Glutamatergic neuron (in vitro differentiated cells): ENCODE data around the gene PLEK2. TPM values are rescaled to one million over a fixed set of nuclear protein-coding genes. Genes with fewer than 3 reads are reported as not detected.

Experiments
- DNase-seq: peaks from one replicate; pipeline ENCODE4 v3.0.0; 2022
- H3K27ac Mint-ChIP-seq: one replicate; pipeline ENCODE4 v1.8.0; 2020; ENCODE audit warnings: mild to moderate bottlenecking, mixed read lengths, inconsistent platforms; ENCODE audit not compliant: unreplicated experiment
- H3K27me3 Mint-ChIP-seq: one replicate; pipeline ENCODE4 v1.8.0; 2020; ENCODE audit warnings: mild to moderate bottlenecking, moderate library complexity, mixed read lengths, inconsistent platforms; ENCODE audit not compliant: unreplicated experiment
- H3K36me3 Mint-ChIP-seq: one replicate; pipeline ENCODE4 v1.8.0; 2020; ENCODE audit warnings: mild to moderate bottlenecking, mixed read lengths, inconsistent platforms; ENCODE audit not compliant: unreplicated experiment
- H3K4me1 Mint-ChIP-seq: one replicate; pipeline ENCODE4 v1.8.0; 2020; ENCODE audit warnings: mild to moderate bottlenecking, low read depth, mixed read lengths, inconsistent platforms; ENCODE audit not compliant: unreplicated experiment
- H3K4me3 Mint-ChIP-seq: one replicate; pipeline ENCODE4 v1.8.0; 2020; ENCODE audit warnings: mild to moderate bottlenecking, mixed read lengths, inconsistent platforms; ENCODE audit not compliant: unreplicated experiment
- H3K9me3 Mint-ChIP-seq: one replicate; pipeline ENCODE4 v1.8.0; 2020; ENCODE audit warnings: mild to moderate bottlenecking, moderate library complexity, mixed read lengths, inconsistent platforms; ENCODE audit not compliant: unreplicated experiment
- CTCF ChIP-seq: fragments of 200-600 bp; sonication (generic); IDR thresholded peaks from one replicate; pipeline ENCODE4 v1.5.0; 2021; ENCODE audit not compliant: partially characterized antibody, unreplicated experiment
- long read RNA-seq: library from polyadenylated mRNA; unstranded; transcript quantifications from one replicate; pipeline ENCODE4 v2.0.0, GENCODE V29; 2020; ENCODE audit not compliant: unreplicated experiment
- total RNA-seq: library from RNA; stranded (reverse); fragmentation: NEBNext Ultra II Directional; extraction: Animal tissue kit (Norgen Biotek cat#: 25700); gene quantifications from one replicate; pipeline ENCODE4 v1.2.1, GENCODE V29; 2021; ENCODE audit not compliant: unreplicated experiment

PLEK2 gene
- total RNA-seq: not detected
- long read RNA-seq: 0 reads

GRCh38 chr14:67411820-67412421 lies at the start of gene PLEK2:
PLEK2 (minus strand) TSS chr14:67412165; CDS start chr14:67412059, 106 bp downstream.
- no peaks in the 10 kb centered on the region for H3K36me3 Mint-ChIP-seq
- no peaks in the 10 kb centered on the region for H3K4me1 Mint-ChIP-seq
- DNase-seq: no peak
- H3K9me3 Mint-ChIP-seq: peaks cover 3% of the 10 kb centered on the region
- peak within 1 kb of the TSS; percentile 42 for H3K4me3 Mint-ChIP-seq
- no peak for TF ChIP-seq CTCF
- H3K27ac Mint-ChIP-seq: no peak within 1 kb of the TSS
- H3K27me3 Mint-ChIP-seq: peaks cover 11% of the 10 kb centered on the region

GRCh38 chr14:67461341-67461985 lies 49.5 kb upstream of the PLEK2 start:
- Mint-ChIP-seq H3K27ac (no peak overlapping the region), H3K36me3 (no peaks in the 10 kb centered on the region), H3K4me3 (no peak overlapping the region), H3K4me1 (peaks cover 4% of the 10 kb centered on the region), H3K27me3 (peaks cover 4% of the 10 kb centered on the region), H3K9me3 (no peaks in the 10 kb centered on the region)
- TF ChIP-seq CTCF: no peak
- no peak for DNase-seq

- no peak overlapping the region for H3K27ac Mint-ChIP-seq
- H3K4me1 Mint-ChIP-seq: peaks cover 4% of the 10 kb centered on the region
- no peaks in the 10 kb centered on the region for H3K9me3 Mint-ChIP-seq
- H3K27me3 Mint-ChIP-seq: peaks cover 4% of the 10 kb centered on the region
- no peak for TF ChIP-seq CTCF
- DNase-seq: no peak
- no peak overlapping the region for H3K4me3 Mint-ChIP-seq
- no peaks in the 10 kb centered on the region for H3K36me3 Mint-ChIP-seq
These were observed 47.4 kb upstream of the PLEK2 start for GRCh38 chr14:67459336-67459735.

- Mint-ChIP-seq H3K36me3 (no peaks in the 10 kb centered on the region), H3K4me3 (no peak overlapping the region), H3K9me3 (no peaks in the 10 kb centered on the region), H3K27ac (no peak overlapping the region), H3K27me3 (peaks cover 4% of the 10 kb centered on the region), H3K4me1 (peaks cover 4% of the 10 kb centered on the region)
- DNase-seq: peak; percentile 34
- no peak for TF ChIP-seq CTCF
These were observed 45.8 kb upstream of the PLEK2 start for GRCh38 chr14:67457782-67458181.

GRCh38 chr14:67456732-67457131 lies 44.8 kb upstream of the PLEK2 start:
- H3K4me3 Mint-ChIP-seq: no peak overlapping the region
- DNase-seq: no peak
- H3K27ac Mint-ChIP-seq: no peak overlapping the region
- H3K9me3 Mint-ChIP-seq: peaks cover under 1% of the 10 kb centered on the region
- peaks cover 4% of the 10 kb centered on the region for H3K4me1 Mint-ChIP-seq
- peaks cover 4% of the 10 kb centered on the region for H3K27me3 Mint-ChIP-seq
- no peaks in the 10 kb centered on the region for H3K36me3 Mint-ChIP-seq
- no peak for TF ChIP-seq CTCF
